KOPT-K1 (cell line): ENCODE measurements around the gene NR1H3.
"Not testable (repeated sequence)": the region's sequence is repeated elsewhere in the genome, so short reads cannot be mapped to it uniquely, and the experiment has no call there.

ENCODE experiments used
- H3K27ac ChIP-seq: fragments of 200-600 bp; sonication (generic); 2 replicates; pipeline ENCODE4 v1.5.1; 2016; ENCODE audit warnings: antibody characterized with exemption, mild to moderate bottlenecking, low read depth, low read length; ENCODE audit not compliant: poor library complexity, severe bottlenecking
- H3K36me3 ChIP-seq: fragments of 200-600 bp; sonication (generic); 2 replicates; pipeline ENCODE4 v1.5.1; 2017; ENCODE audit warnings: antibody characterized with exemption, mild to moderate bottlenecking, low read length, moderate library complexity; ENCODE audit not compliant: insufficient read depth
- H3K9me3 ChIP-seq: fragments of 200-600 bp; sonication (generic); 2 replicates; pipeline ENCODE4 v1.5.1; 2017; ENCODE audit warnings: antibody characterized with exemption, low read length, mild to moderate bottlenecking; ENCODE audit not compliant: insufficient read depth, poor library complexity, severe bottlenecking

Gene NR1H3

GRCh38 chr11:47299078-47299477 is 41.3 kb downstream of the NR1H3 start:
- peaks cover 37% of the 10 kb centered on the region for H3K9me3 ChIP-seq
- no peak overlapping the region for H3K27ac ChIP-seq
- H3K36me3 ChIP-seq: peaks cover 90% of the 10 kb centered on the region

- Histone ChIP-seq H3K27ac (no peak overlapping the region), H3K9me3 (peaks cover 37% of the 10 kb centered on the region), H3K36me3 (peaks cover 99% of the 10 kb centered on the region)
Observed at GRCh38 chr11:47302853-47303252, 45.1 kb downstream of the NR1H3 start.

GRCh38 chr11:47305734-47306483 is 48.1 kb downstream of the NR1H3 start:
- Histone ChIP-seq H3K36me3 (peaks cover 99% of the 10 kb centered on the region), H3K9me3 (peaks cover 18% of the 10 kb centered on the region), H3K27ac (no peak overlapping the region)

DNA sequence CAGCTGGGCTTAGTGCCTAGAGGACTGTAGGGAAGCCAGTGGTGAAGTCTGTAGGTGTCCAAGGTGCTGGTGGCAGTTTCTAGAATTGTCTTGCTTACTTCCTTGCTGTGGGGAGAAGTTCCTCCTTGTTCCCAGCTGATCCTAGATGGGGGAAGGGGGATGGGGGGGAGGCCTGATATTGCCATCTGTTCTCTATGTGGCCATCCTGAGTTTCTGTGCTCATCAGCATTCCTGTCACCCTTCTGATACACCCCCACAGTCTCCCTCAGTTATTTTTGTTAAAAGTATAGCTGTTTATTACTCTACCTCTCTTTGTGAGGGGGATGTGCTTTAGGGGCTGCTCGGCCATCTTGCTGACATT is 48.7 kb downstream of the NR1H3 start:
- no peak overlapping the region for H3K27ac ChIP-seq
- H3K9me3 ChIP-seq: peaks cover 17% of the 10 kb centered on the region
- peaks cover 100% of the 10 kb centered on the region for H3K36me3 ChIP-seq

DNA sequence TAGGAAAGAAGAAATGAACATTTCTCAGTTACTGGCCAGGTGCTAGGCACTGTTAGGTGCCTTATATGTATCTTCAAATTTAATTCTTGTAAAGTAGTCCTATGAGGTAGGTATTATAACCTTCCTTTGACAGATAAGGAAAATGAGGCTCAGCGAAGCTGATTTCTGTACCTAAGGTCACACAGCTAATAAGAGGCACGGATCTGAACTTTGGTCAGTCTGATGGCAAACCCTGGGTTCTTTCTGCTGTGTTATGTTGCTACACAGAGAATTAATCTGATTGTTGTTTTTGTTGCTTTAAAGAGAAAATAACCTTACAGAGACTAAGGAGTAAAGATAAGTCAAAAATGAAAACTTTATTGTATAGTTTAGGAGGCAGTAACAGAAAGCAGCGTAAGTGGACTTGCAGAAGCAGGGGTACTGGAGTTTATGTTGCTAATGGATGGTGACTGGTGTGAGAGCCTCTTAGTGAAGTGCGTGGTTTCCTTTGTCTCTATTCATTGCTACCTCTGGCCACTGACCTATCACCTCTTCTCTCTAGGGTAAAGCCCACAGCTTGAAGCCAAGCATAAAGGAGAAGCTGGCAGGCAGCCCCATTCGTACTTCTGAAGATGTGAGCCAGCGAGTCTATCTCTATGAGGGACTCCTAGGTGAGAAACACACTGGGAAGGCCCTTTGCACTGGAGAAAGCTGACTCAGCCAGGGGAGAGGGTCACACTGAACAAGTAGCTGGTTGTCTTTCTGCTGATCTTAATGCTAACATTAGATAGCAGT is 50.4 kb downstream of the NR1H3 start:
- H3K9me3 ChIP-seq: no peaks in the 10 kb centered on the region
- peaks cover 100% of the 10 kb centered on the region for H3K36me3 ChIP-seq
- H3K27ac ChIP-seq: no peak overlapping the region

DNA sequence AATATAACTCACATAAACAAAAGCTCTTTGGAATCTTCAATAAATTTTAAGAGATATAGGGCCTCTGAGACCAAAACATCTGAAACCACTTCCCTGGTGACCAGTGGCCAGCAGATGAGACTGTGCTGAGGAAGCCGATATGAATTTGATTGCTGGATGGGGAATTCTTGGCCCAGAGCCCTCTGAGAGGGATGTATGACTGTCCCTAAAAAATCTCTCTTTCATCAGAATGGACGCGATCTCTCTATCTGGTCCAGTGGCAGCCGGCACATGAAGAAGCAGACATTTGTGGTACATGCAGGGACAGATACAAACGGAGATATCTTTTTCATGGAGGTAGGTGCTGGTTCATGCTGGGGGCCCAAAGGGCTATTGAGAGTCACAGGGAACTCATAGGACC is 57.2 kb downstream of the NR1H3 start:
- no peak overlapping the region for H3K27ac ChIP-seq
- H3K9me3 ChIP-seq: no peaks in the 10 kb centered on the region
- H3K36me3 ChIP-seq: peaks cover 92% of the 10 kb centered on the region

DNA sequence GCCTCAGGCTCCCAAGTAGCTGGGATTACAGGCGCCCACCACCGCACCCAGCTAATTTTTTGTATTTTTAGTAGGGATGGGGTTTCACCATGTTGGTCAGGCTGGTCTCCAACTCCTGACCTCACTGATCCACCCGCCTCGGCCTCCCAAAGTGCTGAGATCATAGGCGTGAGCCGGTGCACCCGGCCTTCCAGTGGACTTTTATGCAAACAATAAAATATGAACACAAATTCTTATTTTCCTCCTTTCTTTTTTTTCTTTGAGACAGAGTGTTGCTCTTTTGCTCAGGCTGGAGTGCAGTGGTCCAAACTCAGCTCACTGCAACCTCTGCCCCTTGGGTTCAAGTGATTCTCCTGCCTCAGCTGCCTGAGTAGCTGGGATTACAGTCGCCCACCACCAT is 58.7 kb downstream of the NR1H3 start:
- peaks cover 83% of the 10 kb centered on the region for H3K36me3 ChIP-seq
- H3K9me3 ChIP-seq, H3K27ac ChIP-seq: not testable (repeated sequence)

DNA sequence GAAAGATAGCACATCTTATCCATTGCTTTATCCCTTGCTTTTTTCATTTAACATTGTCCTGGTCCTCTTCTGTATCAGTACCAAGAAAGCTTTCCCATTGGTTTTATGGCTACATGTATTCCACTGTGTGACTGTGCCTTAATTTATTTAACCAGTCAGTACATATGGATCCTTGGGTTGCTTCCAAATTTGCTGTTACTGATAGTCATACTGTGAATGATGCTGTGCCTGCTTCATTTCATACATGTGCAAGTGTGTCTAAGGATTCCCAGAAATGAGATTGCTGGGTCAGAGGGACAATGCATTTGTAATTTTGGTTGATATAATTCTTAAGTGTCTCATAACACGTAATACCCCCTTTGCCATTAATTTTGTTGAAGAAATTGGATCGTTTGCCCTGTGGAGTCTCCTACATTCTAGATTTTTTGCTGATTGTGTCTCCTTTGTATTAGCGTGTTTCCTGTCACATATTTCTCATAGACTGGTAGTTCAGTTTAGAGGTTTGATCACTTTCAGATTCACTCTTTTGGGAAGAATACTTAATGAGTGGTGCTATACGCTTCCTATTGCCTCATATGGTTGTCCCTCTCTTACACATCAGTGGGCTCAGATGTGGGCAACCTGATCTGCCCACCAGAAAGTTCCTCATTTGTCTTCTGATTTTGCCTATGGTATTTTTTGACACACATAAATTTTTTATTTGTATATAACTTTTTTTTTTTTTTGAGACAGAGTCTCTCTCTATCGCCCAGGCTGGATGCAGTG is 59.5 kb downstream of the NR1H3 start:
- H3K9me3 ChIP-seq: no peaks in the 10 kb centered on the region
- peaks cover 83% of the 10 kb centered on the region for H3K36me3 ChIP-seq
- no peak overlapping the region for H3K27ac ChIP-seq

DNA sequence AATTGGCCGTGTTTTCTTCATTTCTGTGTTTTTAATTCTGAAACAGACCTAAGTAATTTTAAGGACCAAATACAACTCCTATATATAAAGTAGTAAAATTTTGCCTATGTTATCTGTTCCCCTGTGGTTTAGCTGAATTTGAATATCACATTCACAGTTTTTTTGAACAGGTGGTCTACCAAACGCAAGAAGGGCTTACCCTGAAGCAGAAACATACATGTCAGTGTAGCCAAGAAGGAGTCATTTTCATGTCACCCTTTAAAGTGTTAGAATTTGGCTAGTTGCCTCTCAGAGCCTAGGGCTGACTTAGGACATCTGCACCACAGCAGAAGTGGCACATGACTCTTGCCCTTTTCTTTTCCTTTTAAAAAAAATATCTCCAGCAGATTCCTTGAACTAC is 60.4 kb downstream of the NR1H3 start:
- H3K27ac ChIP-seq: no peak overlapping the region
- H3K9me3 ChIP-seq: no peaks in the 10 kb centered on the region
- H3K36me3 ChIP-seq: peaks cover 75% of the 10 kb centered on the region
